Tibial nerve (tissue), 4 donors: ENCODE data around the gene NUAK1. TPM values are rescaled to one million over a fixed set of nuclear protein-coding genes. Genes with fewer than 3 reads are reported as not detected.

Experiments used
- DNase-seq, 2 donors: peaks; one replicate each; pipeline ENCODE4 v3.0.0-alpha.2; 2019; ENCODE audit warnings: low spot score in 2 of 2
- H3K27ac ChIP-seq, 4 donors: fragments of 200-600 bp; sonication (generic) in 3 of 4; one replicate each; pipeline ENCODE4 v1.5.1; 2017 to 2019; ENCODE audit warnings: mild to moderate bottlenecking in 1 of 4
- H3K27me3 ChIP-seq, 2 donors: fragments of 200-600 bp; sonication (generic) in 1 of 2; one replicate each; pipeline versions ENCODE4 v1.5.1 to v1.6.0; 2017 to 2019
- H3K36me3 ChIP-seq, 3 donors: fragments of 200-600 bp; sonication (generic); one replicate each; pipeline ENCODE4 v1.5.1; 2018 to 2019
- H3K4me1 ChIP-seq, 4 donors: fragments of 200-600 bp; sonication (generic) in 3 of 4; one replicate each; pipeline ENCODE4 v1.5.1; 2017 to 2019
- H3K4me3 ChIP-seq, 4 donors: fragments of 200-600 bp; sonication (generic) in 3 of 4; one replicate each; pipeline ENCODE4 v1.5.1; 2017 to 2019; ENCODE audit warnings: mild to moderate bottlenecking in 1 of 4, moderate library complexity in 1 of 4
- H3K9me3 ChIP-seq, 4 donors: fragments of 200-600 bp; sonication (generic) in 3 of 4; one replicate each; pipeline ENCODE4 v1.5.1; 2017 to 2019
- EP300 ChIP-seq, 2 donors: sonication (generic); formaldehyde crosslinking; IDR thresholded peaks; one replicate each; pipeline ENCODE4 v1.6.1; 2017; ENCODE audit warnings: antibody characterized with exemption in 2 of 2, mild to moderate bottlenecking in 1 of 2
- POLR2A ChIP-seq, 2 donors: fragments of 450-650 bp; IDR thresholded peaks; one replicate each; pipeline ENCODE4 v1.6.1; 2017; ENCODE audit warnings: antibody characterized with exemption in 2 of 2, mild to moderate bottlenecking in 2 of 2, moderate library complexity in 2 of 2
- WGBS, 2 donors: methylation state at CpG; one replicate each; pipeline ENCODE4 v1.1.5; 2018; 5-methylcytosine and 5-hydroxymethylcytosine counted together
- total RNA-seq, 4 donors: library from RNA; depleted of rRNA; stranded (reverse); fragments of >200 nt; gene quantifications; one replicate each; pipeline ENCODE4 v1.1.0, GENCODE V29; 2016
- TF ChIP-seq, protein P1 (sequence below), 5 experiments: fragments of 200-600 bp in 3 of 5; fragments of 450-650 bp in 2 of 5; sonication (generic) in 3 of 5; IDR thresholded peaks; one replicate each; pipeline ENCODE4 v1.5.1; 2016 to 2019; ENCODE audit warnings: antibody characterized with exemption in 5 of 5, mild to moderate bottlenecking in 3 of 5, moderate library complexity in 2 of 5

NUAK1 gene
- total RNA-seq, 4 donors from 2014 or later: 32.0 to 47.9 (median 33.5) TPM

DNA sequence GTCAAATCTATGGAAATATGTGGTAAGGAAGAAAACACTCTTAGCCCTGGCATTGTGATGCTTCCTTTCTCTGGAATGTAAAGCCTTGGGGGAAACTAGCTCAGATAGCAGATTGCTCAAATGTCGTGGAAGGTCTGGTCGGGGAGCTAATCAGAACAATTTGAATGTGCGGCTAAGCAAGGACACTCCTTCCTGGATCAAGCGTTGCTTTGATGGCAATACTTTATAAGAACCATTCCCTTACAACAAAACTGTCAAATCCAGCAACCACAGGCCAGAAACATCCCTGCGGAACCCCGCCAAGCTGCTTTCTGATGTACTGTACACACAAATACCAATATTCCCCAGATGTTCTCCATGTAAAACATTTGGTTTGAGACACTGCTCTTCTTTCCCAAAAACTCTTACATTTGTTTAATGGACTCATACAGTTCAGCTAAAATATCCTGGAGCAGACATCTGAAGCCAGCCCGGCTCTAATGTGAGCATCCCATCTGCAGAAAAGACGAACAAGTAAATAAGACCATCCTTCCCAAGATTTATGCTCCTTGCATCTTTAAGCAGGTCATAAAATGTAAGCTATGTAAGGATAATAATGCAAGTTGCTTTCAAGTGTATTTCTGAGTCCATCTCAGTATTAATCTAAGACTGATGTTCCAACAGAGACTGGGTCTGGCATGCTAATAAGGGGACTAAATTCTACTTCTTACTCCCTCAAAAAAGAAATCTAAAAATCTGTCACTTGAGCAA lies 20.2 kb downstream of the NUAK1 start:
- no peak for DNase-seq
- H3K4me3 ChIP-seq: no peak overlapping the region
- H3K36me3 ChIP-seq: no peaks in the 10 kb centered on the region
- no peak for TF ChIP-seq EP300 (IDR thresholded peaks at IDR 0.05)
- no peak for TF ChIP-seq POLR2A (IDR thresholded peaks at IDR 0.05)
- TF ChIP-seq, protein P1, sequence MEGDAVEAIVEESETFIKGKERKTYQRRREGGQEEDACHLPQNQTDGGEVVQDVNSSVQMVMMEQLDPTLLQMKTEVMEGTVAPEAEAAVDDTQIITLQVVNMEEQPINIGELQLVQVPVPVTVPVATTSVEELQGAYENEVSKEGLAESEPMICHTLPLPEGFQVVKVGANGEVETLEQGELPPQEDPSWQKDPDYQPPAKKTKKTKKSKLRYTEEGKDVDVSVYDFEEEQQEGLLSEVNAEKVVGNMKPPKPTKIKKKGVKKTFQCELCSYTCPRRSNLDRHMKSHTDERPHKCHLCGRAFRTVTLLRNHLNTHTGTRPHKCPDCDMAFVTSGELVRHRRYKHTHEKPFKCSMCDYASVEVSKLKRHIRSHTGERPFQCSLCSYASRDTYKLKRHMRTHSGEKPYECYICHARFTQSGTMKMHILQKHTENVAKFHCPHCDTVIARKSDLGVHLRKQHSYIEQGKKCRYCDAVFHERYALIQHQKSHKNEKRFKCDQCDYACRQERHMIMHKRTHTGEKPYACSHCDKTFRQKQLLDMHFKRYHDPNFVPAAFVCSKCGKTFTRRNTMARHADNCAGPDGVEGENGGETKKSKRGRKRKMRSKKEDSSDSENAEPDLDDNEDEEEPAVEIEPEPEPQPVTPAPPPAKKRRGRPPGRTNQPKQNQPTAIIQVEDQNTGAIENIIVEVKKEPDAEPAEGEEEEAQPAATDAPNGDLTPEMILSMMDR (IDR thresholded peaks at IDR 0.05): no peak
- H3K27me3 ChIP-seq: no peaks in the 10 kb centered on the region
- peak overlapping the region in 2 of 4 donors; percentile 70 to 85 for H3K27ac ChIP-seq
- H3K9me3 ChIP-seq: no peaks in the 10 kb centered on the region
- H3K4me1 ChIP-seq: peaks cover 0 to 99% (median 26%) of the 10 kb centered on the region in 4 donors
- 74 to 81% methylated on average over 8 of the region's 8 CpGs for WGBS, 2 donors

DNA sequence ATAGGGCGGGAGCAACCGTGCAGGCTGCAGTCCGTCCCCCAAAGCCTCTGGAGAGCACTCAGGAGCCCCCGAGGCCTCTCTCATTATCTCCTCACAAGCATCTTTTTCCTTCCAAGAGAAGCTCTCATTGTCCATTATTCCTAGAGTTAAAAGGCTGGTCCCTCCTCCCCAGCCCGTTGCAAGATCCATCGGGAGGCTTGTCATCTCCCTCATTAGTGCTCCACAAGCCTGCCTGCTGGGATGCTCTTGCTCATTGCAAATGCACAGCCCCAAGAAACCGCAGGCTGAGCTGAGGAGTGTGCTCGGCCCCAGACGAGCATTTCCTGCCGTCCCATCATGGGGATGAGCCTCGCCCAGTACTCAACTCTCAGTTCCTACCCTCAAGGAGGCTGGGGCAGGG lies 23.3 kb downstream of the NUAK1 start:
- WGBS, 2 donors: 52 to 58% methylated on average over 11 of the region's 11 CpGs
- TF ChIP-seq, protein P1 (IDR thresholded peaks at IDR 0.05): no peak
- no peak for TF ChIP-seq POLR2A (IDR thresholded peaks at IDR 0.05)
- TF ChIP-seq EP300 (IDR thresholded peaks at IDR 0.05): no peak
- DNase-seq: no peak
- no peaks in the 10 kb centered on the region for H3K27me3 ChIP-seq
- H3K4me3 ChIP-seq: no peak overlapping the region
- no peaks in the 10 kb centered on the region for H3K9me3 ChIP-seq
- H3K36me3 ChIP-seq: no peaks in the 10 kb centered on the region
- H3K4me1 ChIP-seq: peaks cover 0 to 99% (median 35%) of the 10 kb centered on the region in 4 donors
- peak overlapping the region in 2 of 4 donors; percentile 82 to 85 for H3K27ac ChIP-seq

DNA sequence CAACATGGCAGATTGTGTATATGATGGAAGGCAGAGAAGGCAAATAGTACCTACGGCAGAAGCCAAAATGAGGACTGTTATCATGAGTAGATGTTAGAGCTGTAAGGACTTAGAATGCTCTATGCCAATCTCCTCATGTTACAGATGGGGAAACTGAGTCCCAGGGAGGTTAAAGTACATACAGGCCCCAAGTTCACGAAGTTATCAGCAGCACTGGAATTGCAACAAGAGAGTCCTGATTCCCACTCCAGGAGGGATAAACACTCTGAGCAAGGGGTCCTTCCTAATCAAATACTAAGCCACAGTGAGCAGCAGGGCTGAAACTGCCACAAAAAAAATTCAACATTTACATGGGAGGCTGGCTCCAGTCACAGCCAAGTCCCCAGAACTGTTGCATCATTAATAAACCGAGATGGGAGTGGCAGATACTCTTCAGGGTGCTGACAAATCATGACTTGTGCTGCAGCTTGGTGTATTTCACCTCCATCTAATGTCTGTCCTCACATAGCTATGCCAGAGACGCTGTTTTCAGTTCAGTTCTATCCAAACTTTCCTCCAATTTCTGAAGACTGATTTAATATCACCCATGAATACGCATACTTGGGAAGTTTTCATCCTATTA lies 24.2 kb downstream of the NUAK1 start:
- Histone ChIP-seq H3K27ac (peak overlapping the region; percentile 60 to 84 (median 74)), H3K36me3 (no peaks in the 10 kb centered on the region), H3K4me3 (no peak overlapping the region), H3K27me3 (no peaks in the 10 kb centered on the region), H3K9me3 (no peaks in the 10 kb centered on the region), H3K4me1 (peaks cover 0 to 98% (median 37%) of the 10 kb centered on the region in 4 donors)
- 60 to 73% methylated on average over 5 of the region's 5 CpGs for WGBS, 2 donors
- no peak for DNase-seq
- no peak for TF ChIP-seq POLR2A (IDR thresholded peaks at IDR 0.05)
- TF ChIP-seq, protein P1 (IDR thresholded peaks at IDR 0.05): no peak
- no peak for TF ChIP-seq EP300 (IDR thresholded peaks at IDR 0.05)

DNA sequence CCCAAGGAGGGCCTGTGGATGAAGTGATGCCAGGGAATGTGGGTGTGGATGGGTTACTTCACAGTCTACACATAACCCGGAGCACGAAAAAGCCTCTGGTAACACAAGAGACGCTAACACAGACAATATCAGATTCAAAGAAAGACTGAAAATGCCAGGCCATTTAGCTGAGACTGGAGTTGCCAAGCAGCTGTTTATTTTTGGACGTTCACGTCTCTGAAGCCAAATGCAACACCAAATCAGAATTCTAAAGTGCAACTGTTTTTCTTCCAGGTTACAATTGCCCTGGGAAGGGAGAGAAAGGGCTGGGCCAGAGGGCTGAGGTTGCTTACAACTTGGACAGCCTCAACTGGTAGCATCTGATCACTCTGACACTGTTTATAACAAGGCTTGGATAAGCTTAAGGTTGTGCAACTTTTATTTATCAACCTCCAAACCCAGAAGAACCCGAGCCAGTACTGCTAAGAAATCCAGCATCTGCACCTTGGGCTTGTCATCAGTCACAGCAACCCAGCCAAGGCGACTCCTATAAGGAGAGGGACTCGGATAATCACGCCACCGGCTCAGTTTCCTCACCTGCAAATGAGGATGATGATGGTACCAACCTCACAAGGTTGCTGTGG lies 24.8 kb downstream of the NUAK1 start:
- Histone ChIP-seq H3K9me3 (no peaks in the 10 kb centered on the region), H3K27me3 (no peaks in the 10 kb centered on the region), H3K4me3 (no peak overlapping the region), H3K36me3 (no peaks in the 10 kb centered on the region), H3K4me1 (peaks cover 0 to 98% (median 40%) of the 10 kb centered on the region in 4 donors), H3K27ac (peak overlapping the region; percentile 66 to 84 (median 74))
- 53 to 57% methylated on average over 10 of the region's 10 CpGs for WGBS, 2 donors
- TF ChIP-seq, protein P1 (IDR thresholded peaks at IDR 0.05): no peak
- TF ChIP-seq EP300 (IDR thresholded peaks at IDR 0.05) (peak in 1 of 2 donors; percentile 74), POLR2A (IDR thresholded peaks at IDR 0.05) (peak in 1 of 2 donors; percentile 22)
- peak in 1 of 2 donors; percentile 58 for DNase-seq

DNA sequence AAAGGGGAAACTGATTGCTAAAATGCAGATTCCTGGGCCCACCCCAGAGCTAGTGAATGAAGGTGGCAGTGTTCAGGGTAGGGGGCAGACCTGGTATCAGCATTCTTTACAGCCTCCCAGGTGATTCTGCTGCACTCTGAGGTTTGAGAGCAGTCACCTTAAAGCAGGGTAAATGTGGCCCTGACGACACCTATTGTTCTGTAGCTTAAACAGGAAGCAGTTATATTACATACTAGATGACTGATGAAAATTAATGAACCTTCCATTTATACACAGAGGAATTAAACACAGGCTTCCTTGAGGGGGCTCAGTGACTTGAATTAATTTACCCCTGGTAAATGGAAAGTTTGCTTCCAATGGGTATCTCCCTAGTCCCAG lies 25.3 kb downstream of the NUAK1 start:
- peak overlapping the region; percentile 63 to 84 (median 74) for H3K27ac ChIP-seq
- DNase-seq: no peak
- no peaks in the 10 kb centered on the region for H3K36me3 ChIP-seq
- TF ChIP-seq, protein P1 (IDR thresholded peaks at IDR 0.05): no peak
- no peaks in the 10 kb centered on the region for H3K27me3 ChIP-seq
- H3K4me1 ChIP-seq: peaks cover 0 to 98% (median 43%) of the 10 kb centered on the region in 4 donors
- no peaks in the 10 kb centered on the region for H3K9me3 ChIP-seq
- H3K4me3 ChIP-seq: no peak overlapping the region
- 22 to 29% methylated on average over 1 of the region's 1 CpG for WGBS, 2 donors
